Liver (tissue), 9 donors: ENCODE data around the gene CASQ1. TPM values are rescaled to one million over a fixed set of nuclear protein-coding genes. Genes with fewer than 3 reads are reported as not detected.

Source experiments
- DNase-seq: peaks from one replicate; pipeline ENCODE4 v3.0.0-alpha.2; 2017; ENCODE audit warnings: low spot score
- H3K27ac ChIP-seq, 2 donors: one replicate each; pipeline ENCODE4 v1.7.0; 2013; ENCODE audit warnings: inconsistent platforms in 2 of 2, low read length in 2 of 2, control low read depth in 1 of 2, low read depth in 1 of 2, mild to moderate bottlenecking in 1 of 2
- H3K27me3 ChIP-seq, 4 donors: one replicate each; pipeline versions ENCODE4 v1.6.1 to v1.7.0; 2013; ENCODE audit warnings: low read length in 3 of 4, inconsistent platforms in 1 of 4, mild to moderate bottlenecking in 1 of 4, moderate library complexity in 1 of 4; ENCODE audit not compliant: control insufficient read depth in 4 of 4, insufficient read depth in 4 of 4
- H3K36me3 ChIP-seq, 4 donors: one replicate each; pipeline versions ENCODE4 v1.6.1 to v1.7.0; 2013; ENCODE audit warnings: low read length in 3 of 4, mild to moderate bottlenecking in 3 of 4, low read depth in 1 of 4, moderate library complexity in 1 of 4; ENCODE audit not compliant: control insufficient read depth in 4 of 4, insufficient read depth in 3 of 4
- H3K4me1 ChIP-seq, 4 donors: one replicate each; pipeline versions ENCODE4 v1.6.1 to v1.7.0; 2013; ENCODE audit warnings: low read length in 3 of 4, mild to moderate bottlenecking in 3 of 4, moderate library complexity in 1 of 4; ENCODE audit not compliant: control insufficient read depth in 4 of 4, insufficient read depth in 4 of 4
- H3K4me3 ChIP-seq, 3 donors: one replicate each; pipeline versions ENCODE4 v1.6.1 to v1.7.0; 2013; ENCODE audit warnings: low read length in 3 of 3, control low read depth in 1 of 3, low read depth in 1 of 3, mild to moderate bottlenecking in 1 of 3
- H3K9ac ChIP-seq, 2 donors: one replicate each; pipeline ENCODE4 v1.7.0; 2013; ENCODE audit warnings: low read length in 2 of 2, mild to moderate bottlenecking in 2 of 2, moderate library complexity in 2 of 2, control low read depth in 1 of 2, low read depth in 1 of 2
- H3K9me3 ChIP-seq, 4 donors: one replicate each; pipeline versions ENCODE4 v1.6.1 to v1.7.0; 2013; ENCODE audit warnings: low read length in 3 of 4; ENCODE audit not compliant: control insufficient read depth in 4 of 4
- ATF3 ChIP-seq: IDR thresholded peaks from 2 replicates; pipeline ENCODE4 v1.6.1; 2016; ENCODE audit warnings: antibody characterized with exemption
- FOXA1 ChIP-seq: IDR thresholded peaks from 2 replicates; pipeline ENCODE4 v1.6.1; 2016; ENCODE audit warnings: antibody characterized with exemption
- GABPA ChIP-seq, 2 donors: IDR thresholded peaks in 1 of 2; conservative IDR thresholded peaks in 1 of 2; 2 replicates each; pipeline ENCODE4 v1.6.1; 2016; ENCODE audit warnings: antibody characterized with exemption in 2 of 2, mild to moderate bottlenecking in 1 of 2, moderate library complexity in 1 of 2
- HNF4A ChIP-seq, 2 donors: conservative IDR thresholded peaks; 2 replicates each; pipeline ENCODE4 v1.6.1; 2016; ENCODE audit warnings: antibody characterized with exemption in 2 of 2, mild to moderate bottlenecking in 2 of 2
- HNF4G ChIP-seq: IDR thresholded peaks from 2 replicates; pipeline ENCODE4 v1.6.1; 2016; ENCODE audit warnings: antibody characterized with exemption
- JUND ChIP-seq, 2 donors: IDR thresholded peaks; 2 replicates each; pipeline ENCODE4 v1.6.1; 2016; ENCODE audit warnings: antibody characterized with exemption in 2 of 2
- MAX ChIP-seq: IDR thresholded peaks from 2 replicates; pipeline ENCODE4 v1.6.1; 2016; ENCODE audit warnings: antibody characterized with exemption
- NR2F2 ChIP-seq: IDR thresholded peaks from 2 replicates; pipeline ENCODE4 v1.6.1; 2016; ENCODE audit warnings: antibody characterized with exemption
- RAD21 ChIP-seq, 2 donors: IDR thresholded peaks; 2 replicates each; pipeline ENCODE4 v1.6.1; 2016; ENCODE audit warnings: antibody characterized with exemption in 2 of 2, mild to moderate bottlenecking in 2 of 2
- RXRA ChIP-seq, 2 donors: IDR thresholded peaks; 2 replicates each; pipeline ENCODE4 v1.6.1; 2017 to 2018; ENCODE audit warnings: antibody characterized with exemption in 2 of 2, mild to moderate bottlenecking in 1 of 2
- SP1 ChIP-seq: IDR thresholded peaks from 2 replicates; pipeline ENCODE4 v1.6.1; 2018; ENCODE audit warnings: antibody characterized with exemption, mild to moderate bottlenecking
- TAF1 ChIP-seq: conservative IDR thresholded peaks from 2 replicates; pipeline ENCODE4 v1.6.1; 2016; ENCODE audit warnings: antibody characterized with exemption, mild to moderate bottlenecking
- YY1 ChIP-seq: IDR thresholded peaks from 2 replicates; pipeline ENCODE4 v1.6.1; 2016; ENCODE audit warnings: antibody characterized with exemption, mild to moderate bottlenecking
- ZBTB33 ChIP-seq: IDR thresholded peaks from 2 replicates; pipeline ENCODE4 v1.6.1; 2016; ENCODE audit warnings: antibody characterized with exemption
- WGBS: extraction: QIAGEN DNeasy Blood & Tissue Kit; methylation state at CpG from one replicate; pipeline ENCODE4 v1.1.7; 2013; 5-methylcytosine and 5-hydroxymethylcytosine counted together
- polyA plus RNA-seq, 2 donors: library from polyadenylated mRNA; stranded (reverse) in 1 of 2; unstranded in 1 of 2; fragments of 200-250 nt in 1 of 2; fragments of >200 nt in 1 of 2; fragmentation: Nextera tagmentation in 1 of 2; extraction: Ambion mirVana in 1 of 2; gene quantifications; one replicate each; pipeline versions ENCODE4 v1.2.1 to v1.2.3, GENCODE V29; 2013 to 2015
- total RNA-seq, 2 donors: library from RNA; depleted of rRNA; stranded (reverse); fragments of >200 nt; gene quantifications; one replicate each; pipeline ENCODE4 v1.2.3, GENCODE V29; 2014
- TF ChIP-seq, protein P1 (sequence below): IDR thresholded peaks from 2 replicates; pipeline ENCODE4 v1.6.1; 2016; ENCODE audit warnings: antibody characterized with exemption, mild to moderate bottlenecking
- TF ChIP-seq, protein P2 (sequence below): fragments of 150-350 bp; IDR thresholded peaks from 2 replicates; pipeline ENCODE4 v1.5.1; 2017; ENCODE audit warnings: improper control_type of control experiment, low read depth, low read length; ENCODE audit not compliant: missing input control
- donor health status: healthy.
- donor health status: healthy.
- donor health status: healthy.
- donor health status: healthy.
- donor health status: healthy.

The CASQ1 gene
- total and polyA plus RNA-seq, 4 donors = not detected

DNA sequence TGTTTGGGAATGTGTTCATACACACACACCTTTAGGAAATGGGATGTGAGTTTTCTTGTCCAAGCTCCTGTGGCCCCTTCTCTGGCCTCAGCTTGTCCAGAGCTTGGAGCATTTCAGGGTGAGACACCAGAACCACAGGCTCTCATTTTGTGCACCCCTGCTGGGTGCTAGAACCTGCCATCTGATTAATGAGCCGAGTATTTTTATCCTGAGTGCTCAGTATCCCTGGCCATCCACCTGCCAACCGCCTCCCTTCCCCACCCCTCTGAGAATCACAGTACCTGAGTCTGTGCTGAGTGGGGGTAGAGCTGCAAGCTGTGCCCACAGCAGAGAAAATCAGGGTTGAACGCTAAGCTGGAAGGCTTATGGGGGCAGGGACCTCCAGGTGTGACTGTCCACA is 1.4 kb downstream of the CASQ1 start:
- Histone ChIP-seq H3K9me3 (no peaks in the 10 kb centered on the region), H3K9ac (no peak overlapping the region), H3K27me3 (no peaks in the 10 kb centered on the region), H3K4me3 (no peak overlapping the region), H3K36me3 (no peaks in the 10 kb centered on the region), H3K4me1 (peaks cover 2 to 7% (median 5%) of the 10 kb centered on the region in 4 donors), H3K27ac (no peak overlapping the region)
- no peak for DNase-seq
- no peak for TF ChIP-seq MAX
- TF ChIP-seq TAF1 = no peak
- no peak for TF ChIP-seq JUND (IDR thresholded peaks at IDR 0.05)
- TF ChIP-seq FOXA1 = no peak
- no peak for TF ChIP-seq RXRA (IDR thresholded peaks at IDR 0.05)
- TF ChIP-seq ATF3 = no peak
- WGBS = 82% methylated on average over 3 of the region's 3 CpGs

DNA sequence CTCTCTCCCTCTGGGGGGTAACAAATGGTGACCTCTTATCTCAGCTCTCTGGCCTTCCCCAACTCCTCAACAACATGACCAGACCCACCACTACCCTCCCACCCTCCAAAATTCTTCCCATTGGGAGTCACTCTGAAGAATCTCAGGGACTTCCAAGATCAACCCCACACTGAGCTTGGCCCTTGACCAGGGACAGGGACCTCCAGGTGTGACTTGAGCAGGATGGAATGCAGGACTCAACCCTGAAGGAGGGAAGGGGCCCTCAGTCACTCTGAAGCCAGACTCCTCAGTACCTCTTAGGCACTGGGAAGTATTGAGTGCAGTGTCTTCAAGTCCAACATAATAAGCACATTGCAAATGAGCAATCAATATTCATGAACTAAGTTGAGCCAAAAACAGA is 1.9 kb downstream of the CASQ1 start:
- peaks cover 2 to 7% (median 5%) of the 10 kb centered on the region in 4 donors for H3K4me1 ChIP-seq
- H3K27ac ChIP-seq = no peak overlapping the region
- H3K27me3 ChIP-seq = no peaks in the 10 kb centered on the region
- TF ChIP-seq TAF1 (no peak), HNF4A (conservative IDR thresholded peaks at IDR 0.05) (no peak), SP1 (no peak), YY1 (no peak)
- TF ChIP-seq, protein P1, sequence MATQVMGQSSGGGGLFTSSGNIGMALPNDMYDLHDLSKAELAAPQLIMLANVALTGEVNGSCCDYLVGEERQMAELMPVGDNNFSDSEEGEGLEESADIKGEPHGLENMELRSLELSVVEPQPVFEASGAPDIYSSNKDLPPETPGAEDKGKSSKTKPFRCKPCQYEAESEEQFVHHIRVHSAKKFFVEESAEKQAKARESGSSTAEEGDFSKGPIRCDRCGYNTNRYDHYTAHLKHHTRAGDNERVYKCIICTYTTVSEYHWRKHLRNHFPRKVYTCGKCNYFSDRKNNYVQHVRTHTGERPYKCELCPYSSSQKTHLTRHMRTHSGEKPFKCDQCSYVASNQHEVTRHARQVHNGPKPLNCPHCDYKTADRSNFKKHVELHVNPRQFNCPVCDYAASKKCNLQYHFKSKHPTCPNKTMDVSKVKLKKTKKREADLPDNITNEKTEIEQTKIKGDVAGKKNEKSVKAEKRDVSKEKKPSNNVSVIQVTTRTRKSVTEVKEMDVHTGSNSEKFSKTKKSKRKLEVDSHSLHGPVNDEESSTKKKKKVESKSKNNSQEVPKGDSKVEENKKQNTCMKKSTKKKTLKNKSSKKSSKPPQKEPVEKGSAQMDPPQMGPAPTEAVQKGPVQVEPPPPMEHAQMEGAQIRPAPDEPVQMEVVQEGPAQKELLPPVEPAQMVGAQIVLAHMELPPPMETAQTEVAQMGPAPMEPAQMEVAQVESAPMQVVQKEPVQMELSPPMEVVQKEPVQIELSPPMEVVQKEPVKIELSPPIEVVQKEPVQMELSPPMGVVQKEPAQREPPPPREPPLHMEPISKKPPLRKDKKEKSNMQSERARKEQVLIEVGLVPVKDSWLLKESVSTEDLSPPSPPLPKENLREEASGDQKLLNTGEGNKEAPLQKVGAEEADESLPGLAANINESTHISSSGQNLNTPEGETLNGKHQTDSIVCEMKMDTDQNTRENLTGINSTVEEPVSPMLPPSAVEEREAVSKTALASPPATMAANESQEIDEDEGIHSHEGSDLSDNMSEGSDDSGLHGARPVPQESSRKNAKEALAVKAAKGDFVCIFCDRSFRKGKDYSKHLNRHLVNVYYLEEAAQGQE = no peak
- no peaks in the 10 kb centered on the region for H3K36me3 ChIP-seq
- no peak overlapping the region for H3K4me3 ChIP-seq
- no peak for DNase-seq
- no peaks in the 10 kb centered on the region for H3K9me3 ChIP-seq
- H3K9ac ChIP-seq = no peak overlapping the region

DNA sequence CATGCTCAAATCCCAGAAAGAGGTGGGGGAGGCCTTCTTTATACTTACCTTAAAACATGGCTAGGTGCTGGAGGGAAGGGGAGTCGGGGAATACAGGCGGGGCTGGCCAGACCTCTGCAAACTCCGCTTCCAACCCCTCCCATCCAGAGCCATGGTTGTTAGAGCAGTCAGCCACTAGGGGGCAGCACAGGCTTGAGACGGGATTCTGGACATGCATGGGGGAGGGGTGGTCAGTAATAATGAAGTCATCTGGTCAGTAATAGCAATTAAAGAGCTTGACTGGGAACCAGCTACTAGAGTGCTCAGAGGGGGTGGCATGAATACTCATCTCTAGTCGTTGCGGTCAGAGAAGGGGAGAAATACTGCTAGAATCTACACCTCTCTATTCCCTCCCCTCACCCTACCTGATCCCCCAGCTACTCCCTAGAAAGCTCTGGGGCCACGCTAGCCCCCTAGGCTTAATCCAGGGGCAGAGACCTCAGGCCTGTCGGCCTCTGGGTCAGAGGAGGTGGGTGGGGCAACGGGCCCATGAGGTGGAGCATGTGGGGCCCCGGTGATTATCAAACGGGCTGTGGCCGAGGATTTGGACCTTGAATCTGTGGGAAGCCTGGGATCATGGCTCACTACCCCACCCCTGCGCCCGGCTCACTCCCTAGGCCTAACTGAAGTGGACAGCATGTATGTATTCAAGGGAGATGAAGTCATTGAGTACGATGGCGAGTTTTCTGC is 2.9 kb downstream of the CASQ1 start:
- peak; percentile 89 for DNase-seq
- 20% methylated on average over 16 of the region's 16 CpGs for WGBS
- no peak overlapping the region for H3K27ac ChIP-seq
- no peaks in the 10 kb centered on the region for H3K9me3 ChIP-seq
- H3K27me3 ChIP-seq = no peaks in the 10 kb centered on the region
- H3K9ac ChIP-seq = no peak overlapping the region
- peaks cover 2 to 7% (median 5%) of the 10 kb centered on the region in 4 donors for H3K4me1 ChIP-seq
- H3K4me3 ChIP-seq = no peak overlapping the region
- no peaks in the 10 kb centered on the region for H3K36me3 ChIP-seq
- TF ChIP-seq RAD21 (IDR thresholded peaks at IDR 0.05) (peak; percentile 99), JUND (IDR thresholded peaks at IDR 0.05) (peak in 1 of 2 donors; percentile 40), SP1 (no peak), ZBTB33 (no peak), ATF3 (no peak), NR2F2 (no peak), FOXA1 (no peak), RXRA (IDR thresholded peaks at IDR 0.05) (no peak), HNF4G (no peak), GABPA (IDR thresholded peaks at IDR 0.05 in 1 of 2, conservative IDR thresholded peaks at IDR 0.05 in 1 of 2) (no peak), YY1 (no peak), TAF1 (no peak), HNF4A (conservative IDR thresholded peaks at IDR 0.05) (no peak)
- TF ChIP-seq, protein P2, sequence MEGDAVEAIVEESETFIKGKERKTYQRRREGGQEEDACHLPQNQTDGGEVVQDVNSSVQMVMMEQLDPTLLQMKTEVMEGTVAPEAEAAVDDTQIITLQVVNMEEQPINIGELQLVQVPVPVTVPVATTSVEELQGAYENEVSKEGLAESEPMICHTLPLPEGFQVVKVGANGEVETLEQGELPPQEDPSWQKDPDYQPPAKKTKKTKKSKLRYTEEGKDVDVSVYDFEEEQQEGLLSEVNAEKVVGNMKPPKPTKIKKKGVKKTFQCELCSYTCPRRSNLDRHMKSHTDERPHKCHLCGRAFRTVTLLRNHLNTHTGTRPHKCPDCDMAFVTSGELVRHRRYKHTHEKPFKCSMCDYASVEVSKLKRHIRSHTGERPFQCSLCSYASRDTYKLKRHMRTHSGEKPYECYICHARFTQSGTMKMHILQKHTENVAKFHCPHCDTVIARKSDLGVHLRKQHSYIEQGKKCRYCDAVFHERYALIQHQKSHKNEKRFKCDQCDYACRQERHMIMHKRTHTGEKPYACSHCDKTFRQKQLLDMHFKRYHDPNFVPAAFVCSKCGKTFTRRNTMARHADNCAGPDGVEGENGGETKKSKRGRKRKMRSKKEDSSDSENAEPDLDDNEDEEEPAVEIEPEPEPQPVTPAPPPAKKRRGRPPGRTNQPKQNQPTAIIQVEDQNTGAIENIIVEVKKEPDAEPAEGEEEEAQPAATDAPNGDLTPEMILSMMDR = peak; percentile 98
